Panc1 (cell line): Measurements from ENCODE around the gene PVRIG. TPM values are rescaled to one million over a fixed set of nuclear protein-coding genes. Genes with fewer than 3 reads are reported as not detected.
"Not testable (repeated sequence)": the region's sequence is repeated elsewhere in the genome, so short reads cannot be mapped to it uniquely, and the experiment has no call there.

Source experiments
- ATAC-seq: fragments of 200-7000 bp; cut with Tn5 transposase; 2 replicates; pipeline ENCODE4 v1.9.1; 2020; ENCODE audit warnings: mild to moderate bottlenecking, moderate library complexity
- BruUV-seq: library from RNA; stranded (reverse); fragments of 400-500 nt; replicated peaks from 2 replicates; lab custom pipeline; 2021; lab: Mats Ljungman, UMichigan
- CTCF ChIA-PET: fragments of 300-600 bp; sonication (Branson Sonifier 250); formaldehyde crosslinking; loops from one replicate; lab custom pipeline; 2022; ENCODE audit warnings: antibody characterized with exemption; lab: Charles Lee
- POLR2A ChIA-PET: fragments of 300-600 bp; sonication (Branson Sonifier 250); formaldehyde crosslinking; loops from one replicate; lab custom pipeline; 2022; ENCODE audit warnings: antibody characterized with exemption; lab: Charles Lee
- DNase-seq: peaks from one replicate; pipeline ENCODE4 v3.0.0-alpha.2; 2010; ENCODE audit warnings: low read depth, low spot score
- H3K27ac ChIP-seq: 2 replicates; pipeline ENCODE4 v1.5.1; 2011; ENCODE audit warnings: mild to moderate bottlenecking, low read length, inconsistent platforms
- H3K27me3 ChIP-seq: fragments of 200-500 bp; sonication (Bioruptor generic); 2 replicates; pipeline ENCODE4 v1.6.0; 2014; ENCODE audit warnings: low read length, inconsistent platforms; ENCODE audit not compliant: control insufficient read depth, insufficient read depth
- H3K36me3 ChIP-seq: fragments of 200-500 bp; sonication (Bioruptor generic); 2 replicates; pipeline ENCODE4 v1.5.1; 2014; ENCODE audit warnings: inconsistent platforms, mild to moderate bottlenecking, low read length, moderate library complexity; ENCODE audit not compliant: control insufficient read depth, insufficient read depth
- H3K4me1 ChIP-seq: 2 replicates; pipeline ENCODE4 v1.5.1; 2011; ENCODE audit warnings: inconsistent platforms, mild to moderate bottlenecking, low read length, moderate library complexity; ENCODE audit not compliant: control insufficient read depth, insufficient read depth
- H3K4me3 ChIP-seq, 2 experiments: 2 replicates each; pipeline ENCODE4 v1.5.1; 2011 to 2012; ENCODE audit warnings: low read depth in 2 of 2, low read length in 2 of 2, mild to moderate bottlenecking in 2 of 2, inconsistent platforms in 1 of 2, moderate library complexity in 1 of 2
- H3K9me3 ChIP-seq: fragments of 200-500 bp; sonication (Bioruptor generic); 2 replicates; pipeline ENCODE4 v1.5.1; 2014; ENCODE audit warnings: low read depth, mild to moderate bottlenecking, inconsistent platforms, low read length, moderate library complexity; ENCODE audit not compliant: control insufficient read depth, insufficient read depth
- POLR2AphosphoS5 ChIP-seq: IDR thresholded peaks from 2 replicates; pipeline ENCODE4 v1.6.1; 2012; ENCODE audit warnings: mild to moderate bottlenecking, low read depth, low read length, moderate library complexity
- SIN3A ChIP-seq: IDR thresholded peaks from 2 replicates; pipeline ENCODE4 v1.6.1; 2012; ENCODE audit warnings: low read depth, mild to moderate bottlenecking, low read length, moderate library complexity, borderline replicate concordance; ENCODE audit not compliant: insufficient read depth
- TCF7L2 ChIP-seq: IDR thresholded peaks from 2 replicates; pipeline ENCODE4 v1.6.1; 2011; ENCODE audit warnings: mild to moderate bottlenecking, low read depth, low read length, inconsistent platforms
- in situ Hi-C: cut with HindIII; loops from 2 replicates; pipeline ENCODE4 v1.10.0; 2016; ENCODE audit warnings: low sequenced_read_pairs, low pct_unique_long_range_greater_than_20kb
- intact Hi-C: fragments of 100-400 bp; cut with micrococcal nuclease; formaldehyde crosslinking; loops from one replicate; pipeline ENCODE4 v1.10.0; 2022; ENCODE audit not compliant: unreplicated experiment
- total RNA-seq: library from RNA; stranded (reverse); gene quantifications from one replicate; pipeline ENCODE4 v1.2.1, GENCODE V29; 2021; ENCODE audit not compliant: unreplicated experiment
- TF ChIP-seq, protein P1 (sequence below): fragments of 450-650 bp; IDR thresholded peaks from 2 replicates; pipeline ENCODE4 v1.5.1; 2017; ENCODE audit warnings: mild to moderate bottlenecking
- TF ChIP-seq, protein P2 (sequence below), 2 experiments: IDR thresholded peaks; 2 replicates each; pipeline ENCODE4 v1.6.1; 2011 to 2012; ENCODE audit warnings: low read depth in 2 of 2, control low read depth in 1 of 2, low read length in 1 of 2, mild to moderate bottlenecking in 1 of 2, moderate library complexity in 1 of 2; ENCODE audit not compliant: insufficient read depth in 1 of 2

Gene PVRIG
- total RNA-seq, 1 experiment from 2014 or later, result not detected

DNA sequence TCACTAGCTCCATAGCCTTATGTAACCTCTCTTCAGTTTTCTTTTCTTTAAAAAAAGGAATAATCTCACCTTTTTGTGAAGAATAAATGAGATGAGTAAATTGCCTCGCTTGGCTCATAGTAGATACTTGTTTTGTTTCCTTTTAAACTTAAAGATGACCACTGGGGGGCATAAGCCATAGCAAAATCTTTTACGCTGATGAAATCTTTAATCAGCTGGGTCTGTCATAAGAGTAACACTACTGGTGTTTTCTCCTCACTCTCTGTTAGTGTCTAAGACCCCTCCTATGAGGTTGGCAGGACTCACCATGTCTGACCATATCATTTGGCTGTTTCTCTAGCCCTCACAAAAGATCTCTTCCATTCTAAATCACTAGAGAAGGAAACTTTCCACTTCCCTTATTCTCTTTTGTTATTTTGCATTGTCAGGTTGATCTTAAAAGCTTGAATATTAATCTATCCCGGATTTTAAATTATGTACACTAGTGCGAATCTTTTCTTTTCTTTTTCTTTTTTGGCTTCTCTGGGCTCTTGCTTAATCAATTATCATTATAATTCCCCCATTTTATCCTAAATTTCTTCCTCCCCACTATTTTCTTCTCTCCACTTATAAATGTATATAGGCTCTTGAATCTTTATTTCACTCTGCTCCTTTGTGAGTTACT, 29.6 kb upstream of the PVRIG start:
- H3K9me3 ChIP-seq, result no peaks in the 10 kb centered on the region
- H3K36me3 ChIP-seq, result no peaks in the 10 kb centered on the region
- H3K27me3 ChIP-seq, result no peaks in the 10 kb centered on the region
- TF ChIP-seq, protein P1, sequence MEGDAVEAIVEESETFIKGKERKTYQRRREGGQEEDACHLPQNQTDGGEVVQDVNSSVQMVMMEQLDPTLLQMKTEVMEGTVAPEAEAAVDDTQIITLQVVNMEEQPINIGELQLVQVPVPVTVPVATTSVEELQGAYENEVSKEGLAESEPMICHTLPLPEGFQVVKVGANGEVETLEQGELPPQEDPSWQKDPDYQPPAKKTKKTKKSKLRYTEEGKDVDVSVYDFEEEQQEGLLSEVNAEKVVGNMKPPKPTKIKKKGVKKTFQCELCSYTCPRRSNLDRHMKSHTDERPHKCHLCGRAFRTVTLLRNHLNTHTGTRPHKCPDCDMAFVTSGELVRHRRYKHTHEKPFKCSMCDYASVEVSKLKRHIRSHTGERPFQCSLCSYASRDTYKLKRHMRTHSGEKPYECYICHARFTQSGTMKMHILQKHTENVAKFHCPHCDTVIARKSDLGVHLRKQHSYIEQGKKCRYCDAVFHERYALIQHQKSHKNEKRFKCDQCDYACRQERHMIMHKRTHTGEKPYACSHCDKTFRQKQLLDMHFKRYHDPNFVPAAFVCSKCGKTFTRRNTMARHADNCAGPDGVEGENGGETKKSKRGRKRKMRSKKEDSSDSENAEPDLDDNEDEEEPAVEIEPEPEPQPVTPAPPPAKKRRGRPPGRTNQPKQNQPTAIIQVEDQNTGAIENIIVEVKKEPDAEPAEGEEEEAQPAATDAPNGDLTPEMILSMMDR, result peak; percentile 44; the same call in 1 of the 2 replicates
- TF ChIP-seq, protein P2, sequence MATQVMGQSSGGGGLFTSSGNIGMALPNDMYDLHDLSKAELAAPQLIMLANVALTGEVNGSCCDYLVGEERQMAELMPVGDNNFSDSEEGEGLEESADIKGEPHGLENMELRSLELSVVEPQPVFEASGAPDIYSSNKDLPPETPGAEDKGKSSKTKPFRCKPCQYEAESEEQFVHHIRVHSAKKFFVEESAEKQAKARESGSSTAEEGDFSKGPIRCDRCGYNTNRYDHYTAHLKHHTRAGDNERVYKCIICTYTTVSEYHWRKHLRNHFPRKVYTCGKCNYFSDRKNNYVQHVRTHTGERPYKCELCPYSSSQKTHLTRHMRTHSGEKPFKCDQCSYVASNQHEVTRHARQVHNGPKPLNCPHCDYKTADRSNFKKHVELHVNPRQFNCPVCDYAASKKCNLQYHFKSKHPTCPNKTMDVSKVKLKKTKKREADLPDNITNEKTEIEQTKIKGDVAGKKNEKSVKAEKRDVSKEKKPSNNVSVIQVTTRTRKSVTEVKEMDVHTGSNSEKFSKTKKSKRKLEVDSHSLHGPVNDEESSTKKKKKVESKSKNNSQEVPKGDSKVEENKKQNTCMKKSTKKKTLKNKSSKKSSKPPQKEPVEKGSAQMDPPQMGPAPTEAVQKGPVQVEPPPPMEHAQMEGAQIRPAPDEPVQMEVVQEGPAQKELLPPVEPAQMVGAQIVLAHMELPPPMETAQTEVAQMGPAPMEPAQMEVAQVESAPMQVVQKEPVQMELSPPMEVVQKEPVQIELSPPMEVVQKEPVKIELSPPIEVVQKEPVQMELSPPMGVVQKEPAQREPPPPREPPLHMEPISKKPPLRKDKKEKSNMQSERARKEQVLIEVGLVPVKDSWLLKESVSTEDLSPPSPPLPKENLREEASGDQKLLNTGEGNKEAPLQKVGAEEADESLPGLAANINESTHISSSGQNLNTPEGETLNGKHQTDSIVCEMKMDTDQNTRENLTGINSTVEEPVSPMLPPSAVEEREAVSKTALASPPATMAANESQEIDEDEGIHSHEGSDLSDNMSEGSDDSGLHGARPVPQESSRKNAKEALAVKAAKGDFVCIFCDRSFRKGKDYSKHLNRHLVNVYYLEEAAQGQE (IDR thresholded peaks at IDR 0.05; ENCODE audit: insufficient read depth in 1 of 2, low read depth in 2 of 2, low read length in 1 of 2), result no peak
- intact Hi-C loops, result no loop called here
- in situ Hi-C loops, result no loop called here
- CTCF ChIA-PET, result interaction anchor here (0.6 kb wide), 2 partner anchors 71 to 234 kb away, joined by 3 to 5 read pairs; no protein-coding TSS in a partner anchor
- peak overlapping the region; percentile 45; the same call in 1 of the 2 replicates for H3K27ac ChIP-seq
- BruUV-seq, result no TSS peak
- POLR2A ChIA-PET, result no interaction called here
- ATAC-seq, result peak; percentile 58
- DNase-seq, result no peak
- no peak overlapping the region for H3K4me3 ChIP-seq
- no peaks in the 10 kb centered on the region for H3K4me1 ChIP-seq

DNA sequence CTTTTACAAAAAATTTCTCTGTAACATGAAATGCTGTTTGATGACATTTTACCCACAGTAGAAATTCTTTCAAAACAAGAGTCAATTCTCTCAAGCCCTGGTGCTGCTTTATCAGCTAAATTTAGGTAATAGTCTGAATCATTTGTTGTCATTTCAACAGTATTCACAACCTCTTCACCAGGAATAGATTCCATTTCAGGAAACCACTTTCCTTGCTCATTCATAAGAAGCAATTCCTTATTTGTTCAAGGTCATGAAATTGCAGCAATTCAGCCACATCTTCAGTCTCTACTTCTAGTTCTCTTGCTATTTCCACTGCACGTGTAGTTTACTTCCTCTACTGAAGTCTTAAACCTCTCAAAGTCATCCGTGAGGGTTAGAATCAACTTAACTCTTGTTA, 28.0 kb upstream of the PVRIG start:
- POLR2A ChIA-PET, result no interaction called here
- Histone ChIP-seq H3K27me3 (no peaks in the 10 kb centered on the region), H3K9me3 (no peaks in the 10 kb centered on the region), H3K36me3 (no peaks in the 10 kb centered on the region), H3K4me3 (no peak overlapping the region), H3K4me1 (no peaks in the 10 kb centered on the region), H3K27ac (no peak overlapping the region)
- TF ChIP-seq POLR2AphosphoS5 (no peak), SIN3A (no peak), TCF7L2 (no peak)
- TF ChIP-seq, protein P1, result no peak
- TF ChIP-seq, protein P2 (IDR thresholded peaks at IDR 0.05; ENCODE audit: insufficient read depth in 1 of 2, low read depth in 2 of 2, low read length in 1 of 2), result no peak
- CTCF ChIA-PET, result no interaction called here
- ATAC-seq (no peak), DNase-seq (no peak)
- intact Hi-C loops, result no loop called here
- no TSS peak for BruUV-seq
- in situ Hi-C loops, result no loop called here

DNA sequence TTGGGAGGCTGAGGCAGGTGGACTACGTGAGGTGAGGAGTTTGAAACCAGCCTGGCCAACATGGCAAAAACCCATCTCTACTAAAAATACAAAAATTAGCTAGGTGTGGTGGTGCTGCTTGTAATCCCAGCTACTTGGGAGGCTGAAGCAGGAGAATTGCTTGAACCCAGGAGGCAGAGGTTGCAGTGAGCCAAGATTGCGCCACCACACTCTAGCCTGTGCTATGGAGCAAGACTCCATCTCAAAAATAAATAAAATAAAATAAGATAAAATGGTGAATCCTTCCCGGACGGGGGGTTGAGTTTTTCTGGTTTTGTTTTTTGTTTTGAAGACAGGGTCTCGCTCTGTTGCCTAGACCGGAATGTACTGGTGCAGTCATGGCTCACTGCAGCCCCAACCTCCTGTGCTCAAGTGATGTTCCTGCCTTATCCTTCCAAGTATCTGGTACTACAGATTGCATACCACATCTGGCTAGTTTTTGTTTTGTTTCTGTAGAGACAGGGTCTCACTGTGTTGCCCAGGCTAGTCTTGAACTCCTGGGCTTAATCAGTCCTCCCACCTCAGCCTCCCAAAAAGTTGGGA, 27.4 kb upstream of the PVRIG start:
- ATAC-seq, H3K9me3 ChIP-seq, BruUV-seq, intact Hi-C loops, CTCF ChIA-PET, in situ Hi-C loops, DNase-seq, POLR2A ChIA-PET, H3K4me1 ChIP-seq, H3K4me3 ChIP-seq, H3K27me3 ChIP-seq, H3K36me3 ChIP-seq, H3K27ac ChIP-seq: not testable (repeated sequence)
